Measurements from ENCODE around the gene NLRP6.

Gene NLRP6

DNA sequence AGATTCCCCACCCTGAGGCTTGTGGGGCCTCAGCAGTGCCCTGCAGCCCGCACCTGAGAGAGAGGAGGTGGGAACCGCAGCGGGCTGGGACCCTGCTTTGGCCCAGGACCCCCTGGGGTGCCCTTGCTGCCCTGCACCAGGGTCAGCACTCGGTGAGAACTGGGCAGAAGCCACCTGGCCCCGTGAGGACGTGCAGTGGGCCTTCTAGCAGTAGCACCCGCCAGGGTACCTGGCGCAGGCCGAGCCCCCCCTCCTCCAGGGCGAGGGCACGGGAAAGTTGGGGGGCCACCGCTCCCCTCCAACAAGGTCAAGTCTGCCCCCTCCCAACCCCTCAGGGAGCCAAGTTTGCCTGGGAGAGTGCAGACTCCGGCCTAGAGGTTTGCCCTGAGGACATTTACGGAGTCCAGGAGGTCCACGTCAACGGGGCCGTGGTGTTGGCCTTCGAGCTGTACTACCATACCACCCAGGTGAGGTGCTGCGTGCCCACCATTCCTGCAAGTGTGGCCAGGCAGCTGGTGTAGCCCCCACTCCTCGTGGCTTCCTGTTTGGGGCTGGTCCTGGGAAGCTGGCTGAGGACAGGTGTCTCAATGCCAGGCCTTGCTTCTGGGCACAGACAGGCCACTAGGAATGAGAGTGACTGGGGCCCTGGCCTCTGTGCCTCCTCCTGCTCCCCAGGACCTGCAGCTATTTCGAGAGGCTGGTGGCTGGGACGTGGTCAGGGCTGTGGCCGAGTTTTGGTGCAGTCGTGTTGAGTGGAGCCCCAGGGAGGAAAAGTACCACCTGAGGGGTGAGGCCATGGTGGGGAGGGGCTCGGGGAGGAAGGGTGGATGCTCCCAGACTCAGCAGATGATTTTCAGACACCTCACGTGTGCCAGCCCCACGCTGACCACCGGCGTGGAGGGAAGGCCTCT lies 14.3 kb downstream of the NLRP6 start:
- DNase-seq (ENCODE audit: low read depth in 3 of 3, low spot score in 1 of 3) = no peak

DNA sequence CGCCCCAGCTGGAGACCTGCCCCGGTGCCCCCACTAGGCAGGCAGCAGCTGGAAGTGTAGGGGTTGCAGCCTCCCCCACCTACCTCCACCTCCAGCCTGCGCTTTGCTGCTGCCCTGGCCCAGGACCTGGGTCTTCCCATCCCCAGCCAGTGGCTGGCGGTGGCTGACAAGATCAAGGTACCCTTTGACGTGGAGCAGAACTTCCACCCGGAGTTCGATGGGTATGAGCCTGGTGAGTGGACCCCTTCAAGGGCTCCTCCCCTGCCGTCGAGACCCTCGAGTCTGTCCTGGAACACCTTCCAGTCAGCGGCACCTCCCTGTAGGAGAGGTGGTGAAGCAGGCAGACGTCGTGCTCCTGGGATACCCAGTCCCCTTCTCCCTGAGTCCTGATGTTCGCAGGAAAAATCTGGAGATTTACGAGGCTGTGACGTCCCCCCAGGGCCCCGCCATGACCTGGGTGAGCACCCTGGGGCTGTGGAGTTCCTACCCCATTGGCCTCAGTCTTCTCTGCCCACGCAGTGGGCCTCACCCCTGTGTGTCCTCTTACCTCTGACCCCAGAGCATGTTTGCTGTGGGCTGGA lies 15.2 kb downstream of the NLRP6 start:
- DNase-seq (ENCODE audit: low read depth in 3 of 3, low spot score in 1 of 3) = no peak

GRCh38 chr11:293852-294661 lies 15.8 kb downstream of the NLRP6 start:
- no peak for DNase-seq (ENCODE audit: low read depth in 3 of 3, low spot score in 1 of 3)

GRCh38 chr11:294780-295179 lies 16.6 kb downstream of the NLRP6 start:
- no peak for DNase-seq (ENCODE audit: low read depth in 3 of 3, low spot score in 1 of 3)

DNA sequence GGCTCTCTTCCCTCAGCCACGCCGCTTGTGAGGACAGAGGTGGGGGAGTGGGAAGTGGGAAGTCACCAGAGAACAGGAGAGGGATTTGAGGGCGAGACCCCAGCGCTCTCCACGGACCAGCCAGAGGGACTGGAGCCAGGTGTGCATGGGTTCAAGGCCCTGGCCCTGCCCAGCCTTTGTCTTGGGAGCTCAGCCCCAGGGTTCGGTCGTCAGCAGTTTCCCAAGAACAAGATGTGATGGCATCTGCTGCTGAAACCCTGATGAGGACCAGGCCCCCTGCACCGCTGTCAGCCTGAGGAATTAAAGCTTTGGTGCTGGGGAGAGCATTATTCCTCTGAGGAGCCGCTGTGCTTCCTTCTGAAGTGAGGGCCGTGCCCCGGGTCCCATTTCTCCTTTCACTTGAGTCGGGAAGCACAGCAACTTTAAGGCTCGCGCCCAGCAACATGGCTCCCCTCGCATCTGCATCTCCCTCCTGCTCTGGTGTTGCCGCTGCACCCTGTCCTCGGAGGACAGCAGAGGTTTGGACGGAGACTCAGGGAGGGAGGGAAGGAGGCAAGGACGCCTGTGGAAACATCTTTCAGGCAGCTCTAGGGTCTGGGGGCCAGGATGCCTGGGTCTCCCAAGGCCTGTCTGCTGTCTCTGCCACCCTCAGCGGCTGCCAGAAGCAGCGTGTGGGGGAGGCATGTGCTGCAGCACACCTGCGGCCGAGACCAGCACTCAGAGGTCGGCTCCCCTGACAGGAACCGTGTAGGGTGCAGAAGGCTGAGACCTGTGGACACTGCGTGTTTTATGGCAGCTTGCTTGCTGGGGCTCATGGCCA lies 17.4 kb downstream of the NLRP6 start:
- DNase-seq (ENCODE audit: low read depth in 3 of 3, low spot score in 1 of 3) = no peak

GRCh38 chr11:296171-297050 lies 18.2 kb downstream of the NLRP6 start:
- no peak for DNase-seq (ENCODE audit: low read depth in 3 of 3, low spot score in 1 of 3)

DNA sequence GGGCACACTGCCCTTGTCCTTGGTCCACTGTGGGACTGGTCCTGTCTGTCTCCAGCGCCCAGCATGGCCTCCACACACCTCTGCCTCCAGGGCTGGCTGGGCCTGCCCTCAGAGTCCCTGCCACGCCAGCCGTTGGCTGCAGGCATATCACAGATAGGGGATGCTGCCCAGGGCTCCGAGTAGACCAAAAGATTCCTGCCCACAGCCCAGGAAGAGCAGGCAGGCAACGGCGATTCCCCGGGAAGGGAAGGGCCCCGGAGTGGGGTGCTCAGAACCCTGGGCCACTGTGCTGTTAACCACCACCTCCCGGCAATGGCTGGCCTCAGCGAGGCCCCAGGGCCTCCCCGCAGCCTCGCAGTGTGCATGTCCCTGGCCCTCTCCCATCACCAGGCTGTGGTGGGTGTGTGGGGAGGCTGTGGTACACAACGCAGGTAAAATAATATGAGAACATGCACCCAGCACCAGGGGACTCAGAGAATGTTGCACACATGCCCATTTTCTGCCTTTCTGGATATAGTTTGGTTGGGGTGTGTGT lies 18.9 kb downstream of the NLRP6 start:
- no peak for DNase-seq (ENCODE audit: low read depth in 3 of 3, low spot score in 1 of 3)

GRCh38 chr11:297586-298405 lies 19.6 kb downstream of the NLRP6 start:
- no peak for DNase-seq (ENCODE audit: low read depth in 3 of 3, low spot score in 1 of 3)

DNA sequence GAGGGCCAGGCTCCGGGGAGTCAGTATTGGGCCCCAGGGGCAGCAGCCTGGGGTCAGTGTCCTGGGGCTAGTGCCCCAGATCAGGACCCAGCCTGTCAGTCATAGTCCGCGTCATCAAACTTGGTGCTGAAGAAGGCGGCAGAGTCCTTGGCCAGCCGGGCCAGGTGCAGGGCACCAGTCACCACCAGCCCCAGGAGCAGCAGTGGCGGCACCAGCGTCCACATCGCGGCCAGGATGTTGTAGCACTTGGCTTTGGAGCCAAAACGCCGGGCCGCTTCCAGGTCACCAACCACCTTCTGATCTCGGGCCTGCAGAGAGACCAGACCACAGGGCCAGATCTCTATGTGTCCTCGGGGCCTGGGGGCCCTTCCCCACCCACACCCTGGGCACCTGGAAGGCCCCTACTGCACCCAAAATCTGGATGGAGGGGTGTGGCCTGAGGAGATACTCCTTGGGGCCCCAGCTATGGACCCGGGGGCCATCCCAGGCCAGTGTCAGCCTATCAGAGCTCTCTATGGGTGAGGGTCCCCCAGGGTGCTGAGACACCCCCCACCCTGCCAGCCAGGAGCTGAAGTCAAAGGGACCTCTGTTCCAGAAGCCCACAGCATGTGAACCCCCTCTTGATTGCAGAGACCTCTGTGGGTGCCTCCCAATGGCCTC lies 20.3 kb downstream of the NLRP6 start:
- DNase-seq (ENCODE audit: low read depth in 3 of 3, low spot score in 1 of 3) = no peak

DNA sequence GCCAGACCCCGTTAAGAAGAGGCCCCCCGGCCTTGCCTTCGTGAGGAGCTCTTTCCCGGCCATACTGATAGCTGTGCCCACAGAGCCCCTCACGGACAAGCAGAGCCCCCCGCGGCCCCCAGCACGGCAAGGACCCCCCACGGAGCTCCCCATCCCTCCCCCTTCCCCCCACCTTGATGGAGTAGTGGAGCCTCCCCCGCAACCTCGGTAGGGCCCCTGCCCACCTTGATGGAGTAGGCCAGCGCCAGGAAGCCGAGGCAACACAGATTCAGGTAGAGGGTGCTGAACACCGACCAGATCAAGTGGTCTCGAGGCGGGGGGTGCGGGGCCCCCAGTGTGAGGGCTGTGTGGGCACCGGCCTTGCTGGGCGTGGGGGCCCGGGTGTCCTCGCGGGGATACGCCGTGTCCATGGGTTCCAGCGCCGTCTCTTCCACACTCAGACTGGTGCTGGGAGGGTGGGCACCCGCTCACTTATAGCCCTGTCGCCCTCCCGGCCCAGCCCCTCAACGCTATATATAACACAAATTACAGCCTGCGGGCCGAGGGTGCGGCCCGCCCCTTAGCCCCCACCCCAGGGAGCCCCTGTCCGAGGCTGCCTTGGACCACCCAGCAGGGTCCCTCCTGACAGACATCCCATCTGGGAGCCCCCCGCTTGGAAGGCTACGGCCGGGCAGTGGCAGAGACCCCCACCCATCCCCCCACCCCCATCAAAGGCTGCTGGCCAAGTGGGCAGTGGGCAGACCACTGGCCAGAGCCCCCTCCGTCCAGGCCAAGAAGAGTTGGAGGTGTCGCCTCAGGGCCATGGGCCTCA lies 21.1 kb downstream of the NLRP6 start, which contains the start of gene IFITM5:
TSS of gene IFITM5 (minus strand) at position 446 of the 811 bp plus-strand sequence. CDS start at position 410, 36 bp downstream.
- DNase-seq (ENCODE audit: low read depth in 3 of 3, low spot score in 1 of 3) = no peak

DNA sequence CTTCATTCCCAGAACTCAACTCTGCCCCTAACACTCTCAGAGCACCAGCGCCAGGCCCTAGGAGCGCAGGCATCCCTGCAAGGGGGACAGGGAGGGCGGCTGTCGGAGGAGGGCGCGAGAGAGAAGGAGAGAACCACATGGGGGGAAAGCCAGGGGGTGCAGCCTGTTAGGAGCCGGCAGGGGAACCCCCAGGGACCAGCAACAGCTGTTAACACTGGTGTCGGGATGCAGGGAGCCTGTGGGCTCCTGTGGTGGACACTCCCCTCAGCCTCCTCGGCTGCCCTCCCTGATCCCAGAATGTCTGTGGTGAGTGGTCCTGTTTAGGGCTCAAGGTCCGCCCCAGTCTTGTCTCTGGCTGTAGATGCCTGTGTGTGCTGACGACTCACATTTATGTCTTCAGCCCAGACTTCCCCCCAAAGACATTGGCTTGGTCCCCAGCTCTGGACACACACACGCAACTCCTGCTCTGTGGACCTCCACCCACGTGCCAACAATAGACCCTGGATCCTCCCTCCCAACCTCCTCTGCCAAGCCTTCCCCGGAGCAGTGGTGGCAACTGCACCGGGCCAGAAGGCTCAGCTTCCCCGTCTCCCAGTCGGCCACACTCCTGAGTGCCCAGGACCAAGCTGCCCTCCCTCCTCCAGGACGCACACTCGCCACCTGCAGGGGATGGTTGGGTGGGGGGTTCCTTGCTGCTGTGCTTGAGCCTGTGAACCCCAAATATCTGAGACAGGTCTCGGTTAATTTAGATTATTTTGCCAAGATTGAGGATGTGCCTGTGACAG lies 21.9 kb downstream of the NLRP6 start:
- no peak for DNase-seq (ENCODE audit: low read depth in 3 of 3, low spot score in 1 of 3)

GRCh38 chr11:303363-303762 lies 25.2 kb downstream of the NLRP6 start:
- no peak for DNase-seq (ENCODE audit: low read depth in 3 of 3, low spot score in 1 of 3)

GRCh38 chr11:304061-304506 lies 25.9 kb downstream of the NLRP6 start:
- DNase-seq (ENCODE audit: low read depth in 3 of 3, low spot score in 1 of 3) = no peak

DNA sequence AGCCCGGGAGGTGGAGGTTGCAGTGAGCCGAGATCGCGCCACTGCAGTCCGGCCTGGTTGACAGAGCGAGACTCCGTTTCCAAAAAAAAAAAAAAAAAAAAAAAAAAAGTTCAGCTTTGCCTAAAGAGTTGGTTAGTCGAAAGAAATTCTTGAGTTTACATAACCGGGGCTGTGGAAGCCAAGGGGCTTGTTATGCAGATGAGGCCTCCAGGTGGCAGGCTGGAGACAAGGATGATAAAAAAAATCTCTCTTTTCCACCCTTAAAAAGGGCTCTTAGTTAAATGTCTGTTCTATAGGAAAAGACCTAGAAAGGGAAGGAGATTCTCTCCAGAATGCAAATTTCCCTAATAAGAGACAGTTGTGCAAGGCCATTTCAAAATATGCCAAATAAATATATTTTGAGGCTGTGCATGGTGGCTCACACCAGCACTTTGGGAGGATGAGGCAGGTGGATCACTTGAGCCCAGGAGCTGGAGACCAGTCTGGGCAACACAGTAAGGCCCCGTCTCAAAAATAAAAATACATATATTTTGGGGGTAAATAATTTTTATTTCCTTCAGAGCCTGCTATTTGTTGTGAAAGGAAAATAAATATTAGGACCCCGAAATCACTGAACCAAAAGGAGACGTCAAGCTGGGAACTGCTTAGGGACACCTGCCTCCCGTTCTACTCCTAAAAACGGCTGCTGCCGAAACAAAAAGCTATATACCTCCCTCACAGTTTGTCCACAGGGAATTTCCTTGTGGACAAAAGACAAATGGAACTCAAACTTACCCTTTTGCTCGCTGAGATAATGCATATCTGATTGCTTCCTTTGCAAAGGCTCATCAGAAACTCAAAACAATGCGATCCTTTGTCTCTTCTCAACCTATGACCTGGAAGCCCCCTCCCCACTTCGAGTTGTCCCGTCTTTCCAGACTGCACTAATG lies 27.0 kb downstream of the NLRP6 start:
- DNase-seq (ENCODE audit: low read depth in 3 of 3, low spot score in 1 of 3) = no peak

DNA sequence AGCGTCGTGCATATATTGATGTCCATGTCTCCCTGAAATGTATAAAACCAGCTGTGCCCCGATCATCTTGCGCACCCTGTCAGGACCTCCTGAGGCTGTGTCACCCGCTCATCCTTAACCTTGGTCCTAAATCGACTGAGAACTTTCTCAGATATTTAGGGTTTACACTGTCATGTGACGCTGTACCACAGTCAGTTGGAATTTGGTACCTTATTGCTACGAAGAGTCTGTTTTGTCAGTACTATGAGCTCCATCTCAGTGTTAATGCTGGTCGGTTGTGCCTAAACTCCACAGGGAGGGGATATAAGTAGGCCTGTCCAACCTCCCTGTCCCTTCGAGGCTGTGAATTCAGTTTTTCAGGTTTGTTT lies 27.6 kb downstream of the NLRP6 start:
- DNase-seq (ENCODE audit: low read depth in 3 of 3, low spot score in 1 of 3) = no peak

Measured in stimulated activated CD4-positive, alpha-beta T cell treated with anti-CD3 and anti-CD28 coated beads, TNF-alpha, amount 100 ng/mL, for 1 hour (primary cell).